HepG2 (cell line): ENCODE results near the gene ACVRL1. TPM values are rescaled to one million over a fixed set of nuclear protein-coding genes. Genes with fewer than 3 reads are reported as not detected.

ENCODE experiments used
- ATAC-seq: fragments of 200-7000 bp; cut with Tn5 transposase; 3 replicates; pipeline ENCODE4 v1.9.1; 2020; ENCODE audit warnings: mild to moderate bottlenecking, moderate library complexity
- BruUV-seq: library from RNA; stranded (reverse); fragments of 400-500 nt; replicated peaks from 2 replicates; lab custom pipeline; 2021; lab: Mats Ljungman, UMichigan
- CTCF ChIA-PET: fragments of 300-600 bp; formaldehyde crosslinking; extraction: SDS; loops from one replicate; lab custom pipeline; 2021; ENCODE audit warnings: low total read pairs, inconsistent platforms, low intra/inter-chr PET ratio; lab: Yijun Ruan, JAX
- POLR2A ChIA-PET: fragments of 350-600 bp; sonication (Branson Sonifier 250); formaldehyde crosslinking; loops from one replicate; lab custom pipeline; 2020; ENCODE audit warnings: antibody characterized with exemption, inconsistent platforms; lab: Yijun Ruan, JAX
- DNase-seq: peaks from one replicate; pipeline ENCODE4 v3.0.0-alpha.2; 2015; ENCODE audit warnings: low spot score
- FAIRE-seq: peaks from 3 replicates; lab custom pipeline; 2011; peaks lifted over from hg19 to GRCh38; lab: Jason Lieb, UNC
- H2AFZ ChIP-seq: one replicate; pipeline ENCODE4 v1.6.1; 2011; ENCODE audit warnings: low read length, inconsistent platforms
- H3K27ac ChIP-seq: fragments of 300-600 bp; 3 replicates; pipeline ENCODE4 v1.8.0; 2011; ENCODE audit warnings: mixed run types, mild to moderate bottlenecking, mixed read lengths, low read length, inconsistent platforms; ENCODE audit not compliant: insufficient read depth; ENCODE audit errors: extremely low read length
- H3K27me3 ChIP-seq, 2 experiments: fragments of 200-600 bp in 1 of 2; 2 replicates in 1 of 2; 3 replicates in 1 of 2; pipeline versions ENCODE4 v1.6.0 to v1.8.0; 2011; ENCODE audit warnings: low read length in 2 of 2, mild to moderate bottlenecking in 2 of 2, moderate library complexity in 2 of 2, inconsistent platforms in 1 of 2; ENCODE audit not compliant: insufficient read depth in 2 of 2, control insufficient read depth in 1 of 2
- H3K36me3 ChIP-seq, 2 experiments: fragments of 200-600 bp in 1 of 2; replicated peaks in 1 of 2; 2 replicates in 1 of 2; 3 replicates in 1 of 2; pipeline versions ENCODE4 v1.5.1 to v1.8.0; 2011; ENCODE audit warnings: low read length in 2 of 2, inconsistent platforms in 1 of 2; ENCODE audit not compliant: insufficient read depth in 2 of 2, control insufficient read depth in 1 of 2
- H3K4me1 ChIP-seq: 2 replicates; pipeline ENCODE4 v1.5.1; 2012; ENCODE audit warnings: low read length, inconsistent platforms; ENCODE audit not compliant: insufficient read depth
- H3K4me2 ChIP-seq: 2 replicates; pipeline ENCODE4 v1.6.0; 2011; ENCODE audit warnings: low read depth, low read length, inconsistent platforms
- H3K4me3 ChIP-seq, 3 experiments: fragments of 200-600 bp in 1 of 3; sonication (generic), shearing (Covaris generic) in 1 of 3; replicated peaks in 1 of 3; 2 replicates each; pipeline ENCODE4 v1.5.1; 2011 to 2016; ENCODE audit warnings: low read length in 3 of 3, inconsistent platforms in 2 of 3, low read depth in 2 of 3, mild to moderate bottlenecking in 2 of 3, control low read depth in 1 of 3, mixed read lengths in 1 of 3; ENCODE audit not compliant: insufficient read depth in 1 of 3
- H3K79me2 ChIP-seq: one replicate; pipeline ENCODE4 v1.6.1; 2011; ENCODE audit warnings: low read length, inconsistent platforms; ENCODE audit not compliant: insufficient read depth
- H3K9ac ChIP-seq: 2 replicates; pipeline ENCODE4 v1.6.0; 2011; ENCODE audit warnings: mild to moderate bottlenecking, low read depth, low read length, inconsistent platforms; ENCODE audit not compliant: insufficient read depth
- H3K9me3 ChIP-seq: 2 replicates; pipeline ENCODE4 v1.5.1; 2012; ENCODE audit warnings: mild to moderate bottlenecking, low read length
- H4K20me1 ChIP-seq: 2 replicates; pipeline ENCODE4 v1.6.0; 2011; ENCODE audit warnings: inconsistent platforms, mild to moderate bottlenecking, low read length, moderate library complexity; ENCODE audit not compliant: insufficient read depth
- RERE ChIP-seq: IDR thresholded peaks from 2 replicates; pipeline ENCODE4 v1.6.1; 2016; ENCODE audit warnings: low read depth, missing genetic modification reagents, missing compliant biosample characterization
- RFX1 ChIP-seq: fragments of 450-650 bp; IDR thresholded peaks from 2 replicates; pipeline ENCODE4 v1.6.1; 2017
- RXRB ChIP-seq: IDR thresholded peaks from 2 replicates; pipeline ENCODE4 v1.6.1; 2016; ENCODE audit warnings: borderline replicate concordance, missing genetic modification reagents, missing compliant biosample characterization
- THRA ChIP-seq: sonication (generic); formaldehyde crosslinking; IDR thresholded peaks from 2 replicates; pipeline ENCODE4 v1.4.0; 2020; ENCODE audit warnings: missing genetic modification reagents, borderline replicate concordance
- ZNF160 ChIP-seq: sonication (generic); formaldehyde crosslinking; IDR thresholded peaks from 2 replicates; pipeline ENCODE4 v1.8.0; 2022; ENCODE audit warnings: mild to moderate bottlenecking, inconsistent platforms, missing genetic modification reagents
- ZNF777 ChIP-seq: sonication (generic); formaldehyde crosslinking; IDR thresholded peaks from 2 replicates; pipeline ENCODE4 v1.4.0; 2020; ENCODE audit warnings: missing genetic modification reagents
- WGBS: methylation state at CpG from one replicate; pipeline ENCODE4 v1.1.6; 2017; ENCODE audit warnings: low lambda C conversion rate; 5-methylcytosine and 5-hydroxymethylcytosine counted together
- in situ Hi-C: cut with HindIII; loops from 2 replicates; pipeline ENCODE4 v1.10.0; 2017; ENCODE audit warnings: low pct_unique_long_range_greater_than_20kb; ENCODE audit not compliant: extremely low pct_ligation_motif_present
- intact Hi-C: fragments of 100-400 bp; cut with micrococcal nuclease; formaldehyde crosslinking; loops from one replicate; pipeline ENCODE4 v1.10.0; 2022; ENCODE audit not compliant: unreplicated experiment
- polyA plus RNA-seq, 8 experiments: library from polyadenylated mRNA; depleted of rRNA in 3 of 8; stranded (reverse) in 7 of 8; unstranded in 1 of 8; fragments of >200 nt; fragmentation: Illumina TruSeq in 4 of 8; extraction: Trizol in 4 of 8; gene quantifications; 2 replicates each; pipeline versions ENCODE4 v1.2.1 to v1.2.3, GENCODE V29; 2011 to 2016; ENCODE audit warnings: low read depth in 4 of 8, missing spikeins in 1 of 8, mixed read lengths in 1 of 8; ENCODE audit not compliant: insufficient read depth in 1 of 8
- total RNA-seq, 5 experiments: library from RNA; depleted of rRNA; stranded (reverse); fragments of >200 nt; fragmentation: Illumina TruSeq; extraction: Trizol; gene quantifications; 2 replicates each; pipeline ENCODE4 v1.2.3, GENCODE V29; 2016; ENCODE audit warnings: low read depth in 1 of 5
- TF ChIP-seq, protein P1 (sequence below): IDR thresholded peaks from 2 replicates; pipeline ENCODE4 v1.6.1; 2016
- TF ChIP-seq, protein P2 (sequence below): sonication (generic); formaldehyde crosslinking; IDR thresholded peaks from 2 replicates; pipeline ENCODE4 v1.4.0; 2020; ENCODE audit warnings: missing genetic modification reagents

Gene ACVRL1
- total and polyA plus RNA-seq, 2 of the 13 experiments (the other 11 are each of a cell fraction or from before 2014, with no cell fraction given): not detected

GRCh38 chr12:51907856-51908425 is 637 bp downstream of the ACVRL1 start:
- H3K79me2 ChIP-seq: no peaks in the 10 kb centered on the region
- intact Hi-C loops (no loop called here), in situ Hi-C loops (no loop called here)
- FAIRE-seq (no peak), DNase-seq (no peak), ATAC-seq (no peak)
- H4K20me1 ChIP-seq: no peaks in the 10 kb centered on the region
- no peak overlapping the region for H2AFZ ChIP-seq
- H3K9me3 ChIP-seq: no peaks in the 10 kb centered on the region
- no peak overlapping the region for H3K4me2 ChIP-seq
- H3K9ac ChIP-seq: no peak overlapping the region
- WGBS: 47% methylated on average over 6 of the region's 7 CpGs
- BruUV-seq: no TSS peak
- H3K27ac ChIP-seq: no peak overlapping the region
- ChIA-PET POLR2A (no interaction called here), CTCF (no interaction called here)
- TF ChIP-seq ZNF777 (CRISPR knock-in tag) (no peak), RFX1 (no peak), THRA (CRISPR knock-in tag) (no peak), ZNF160 (no peak), RXRB (CRISPR knock-in tag) (no peak), RERE (CRISPR knock-in tag) (no peak)
- TF ChIP-seq, protein P1, sequence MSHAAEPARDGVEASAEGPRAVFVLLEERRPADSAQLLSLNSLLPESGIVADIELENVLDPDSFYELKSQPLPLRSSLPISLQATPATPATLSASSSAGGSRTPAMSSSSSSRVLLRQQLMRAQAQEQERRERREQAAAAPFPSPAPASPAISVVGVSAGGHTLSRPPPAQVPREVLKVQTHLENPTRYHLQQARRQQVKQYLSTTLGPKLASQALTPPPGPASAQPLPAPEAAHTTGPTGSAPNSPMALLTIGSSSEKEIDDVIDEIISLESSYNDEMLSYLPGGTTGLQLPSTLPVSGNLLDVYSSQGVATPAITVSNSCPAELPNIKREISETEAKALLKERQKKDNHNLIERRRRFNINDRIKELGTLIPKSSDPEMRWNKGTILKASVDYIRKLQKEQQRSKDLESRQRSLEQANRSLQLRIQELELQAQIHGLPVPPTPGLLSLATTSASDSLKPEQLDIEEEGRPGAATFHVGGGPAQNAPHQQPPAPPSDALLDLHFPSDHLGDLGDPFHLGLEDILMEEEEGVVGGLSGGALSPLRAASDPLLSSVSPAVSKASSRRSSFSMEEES (CRISPR knock-in tag): no peak
- TF ChIP-seq, protein P2, sequence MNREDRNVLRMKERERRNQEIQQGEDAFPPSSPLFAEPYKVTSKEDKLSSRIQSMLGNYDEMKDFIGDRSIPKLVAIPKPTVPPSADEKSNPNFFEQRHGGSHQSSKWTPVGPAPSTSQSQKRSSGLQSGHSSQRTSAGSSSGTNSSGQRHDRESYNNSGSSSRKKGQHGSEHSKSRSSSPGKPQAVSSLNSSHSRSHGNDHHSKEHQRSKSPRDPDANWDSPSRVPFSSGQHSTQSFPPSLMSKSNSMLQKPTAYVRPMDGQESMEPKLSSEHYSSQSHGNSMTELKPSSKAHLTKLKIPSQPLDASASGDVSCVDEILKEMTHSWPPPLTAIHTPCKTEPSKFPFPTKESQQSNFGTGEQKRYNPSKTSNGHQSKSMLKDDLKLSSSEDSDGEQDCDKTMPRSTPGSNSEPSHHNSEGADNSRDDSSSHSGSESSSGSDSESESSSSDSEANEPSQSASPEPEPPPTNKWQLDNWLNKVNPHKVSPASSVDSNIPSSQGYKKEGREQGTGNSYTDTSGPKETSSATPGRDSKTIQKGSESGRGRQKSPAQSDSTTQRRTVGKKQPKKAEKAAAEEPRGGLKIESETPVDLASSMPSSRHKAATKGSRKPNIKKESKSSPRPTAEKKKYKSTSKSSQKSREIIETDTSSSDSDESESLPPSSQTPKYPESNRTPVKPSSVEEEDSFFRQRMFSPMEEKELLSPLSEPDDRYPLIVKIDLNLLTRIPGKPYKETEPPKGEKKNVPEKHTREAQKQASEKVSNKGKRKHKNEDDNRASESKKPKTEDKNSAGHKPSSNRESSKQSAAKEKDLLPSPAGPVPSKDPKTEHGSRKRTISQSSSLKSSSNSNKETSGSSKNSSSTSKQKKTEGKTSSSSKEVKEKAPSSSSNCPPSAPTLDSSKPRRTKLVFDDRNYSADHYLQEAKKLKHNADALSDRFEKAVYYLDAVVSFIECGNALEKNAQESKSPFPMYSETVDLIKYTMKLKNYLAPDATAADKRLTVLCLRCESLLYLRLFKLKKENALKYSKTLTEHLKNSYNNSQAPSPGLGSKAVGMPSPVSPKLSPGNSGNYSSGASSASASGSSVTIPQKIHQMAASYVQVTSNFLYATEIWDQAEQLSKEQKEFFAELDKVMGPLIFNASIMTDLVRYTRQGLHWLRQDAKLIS: no peak
- no peaks in the 10 kb centered on the region for H3K36me3 ChIP-seq
- H3K27me3 ChIP-seq: peaks cover 4 to 51% of the 10 kb centered on the region in 2 experiments; a peak in 4 of 5 replicates
- H3K4me1 ChIP-seq: 0 out of 2 replicates have a peak, but pooled peaks cover 9% of the 10 kb centered on the region
- no peak overlapping the region for H3K4me3 ChIP-seq
